H9 (cell line): Measurements from ENCODE around the gene OPN4. TPM values are rescaled to one million over a fixed set of nuclear protein-coding genes. Genes with fewer than 3 reads are reported as not detected.

Experiments used
- DNase-seq: peaks from one replicate; pipeline ENCODE4 v3.0.0-alpha.2; 2017
- H2AFZ ChIP-seq: one replicate; pipeline ENCODE4 v1.6.1; 2013; ENCODE audit warnings: mild to moderate bottlenecking, low read length, control low read depth, moderate library complexity
- H2AK5ac ChIP-seq: 2 replicates; pipeline ENCODE4 v1.6.1; 2013; ENCODE audit warnings: low read length, control low read depth, mixed read lengths; ENCODE audit not compliant: insufficient read length
- H2BK120ac ChIP-seq: one replicate; pipeline ENCODE4 v1.6.1; 2013; ENCODE audit warnings: low read depth, mild to moderate bottlenecking, low read length, control low read depth, inconsistent platforms; ENCODE audit not compliant: poor library complexity, severe bottlenecking
- H2BK12ac ChIP-seq: 2 replicates; pipeline ENCODE4 v1.6.1; 2013; ENCODE audit warnings: low read length, control low read depth, mixed read lengths, low read depth; ENCODE audit not compliant: insufficient read length
- H2BK15ac ChIP-seq: 2 replicates; pipeline ENCODE4 v1.6.1; 2013; ENCODE audit warnings: low read depth, low read length, control low read depth
- H2BK20ac ChIP-seq: one replicate; pipeline ENCODE4 v1.6.1; 2013; ENCODE audit warnings: low read depth, mild to moderate bottlenecking, low read length, control low read depth, inconsistent platforms; ENCODE audit not compliant: poor library complexity, severe bottlenecking
- H2BK5ac ChIP-seq: 2 replicates; pipeline ENCODE4 v1.6.1; 2013; ENCODE audit warnings: low read length, control low read depth, mixed read lengths; ENCODE audit not compliant: insufficient read length
- H3K14ac ChIP-seq: 2 replicates; pipeline ENCODE4 v1.6.1; 2013; ENCODE audit warnings: low read length, control low read depth; ENCODE audit not compliant: insufficient read depth
- H3K18ac ChIP-seq: 2 replicates; pipeline ENCODE4 v1.6.1; 2013; ENCODE audit warnings: low read depth, mild to moderate bottlenecking, mixed read lengths, low read length, control low read depth; ENCODE audit not compliant: insufficient read length
- H3K23ac ChIP-seq: 2 replicates; pipeline ENCODE4 v1.6.1; 2013; ENCODE audit warnings: low read length, control low read depth, mixed read lengths, low read depth; ENCODE audit not compliant: insufficient read length
- H3K23me2 ChIP-seq: 2 replicates; pipeline ENCODE4 v1.6.1; 2013; ENCODE audit warnings: low read depth, mild to moderate bottlenecking, mixed read lengths, low read length, control low read depth; ENCODE audit not compliant: insufficient read length, poor library complexity, severe bottlenecking
- H3K27ac ChIP-seq: 2 replicates; pipeline ENCODE4 v1.5.1; 2013; ENCODE audit warnings: low read length, control low read depth, mixed read lengths, low read depth; ENCODE audit not compliant: insufficient read length
- H3K27me3 ChIP-seq: 2 replicates; pipeline ENCODE4 v1.6.1; 2013; ENCODE audit warnings: low read length, control low read depth, inconsistent platforms; ENCODE audit not compliant: insufficient read depth
- H3K4ac ChIP-seq: 2 replicates; pipeline ENCODE4 v1.6.1; 2013; ENCODE audit warnings: low read depth, mild to moderate bottlenecking, control low read depth, inconsistent platforms, low read length, moderate library complexity
- H3K4me1 ChIP-seq: 2 replicates; pipeline ENCODE4 v1.6.1; 2013; ENCODE audit warnings: low read length, control low read depth, inconsistent platforms; ENCODE audit not compliant: insufficient read depth
- H3K4me2 ChIP-seq: 2 replicates; pipeline ENCODE4 v1.6.1; 2013; ENCODE audit warnings: low read length, control low read depth, mixed read lengths; ENCODE audit not compliant: insufficient read length, insufficient read depth
- H3K56ac ChIP-seq: 2 replicates; pipeline ENCODE4 v1.6.1; 2013; ENCODE audit warnings: low read depth, mild to moderate bottlenecking, mixed read lengths, low read length, control low read depth; ENCODE audit not compliant: insufficient read length
- H3K79me1 ChIP-seq: 2 replicates; pipeline ENCODE4 v1.6.1; 2013; ENCODE audit warnings: low read depth, mild to moderate bottlenecking, moderate library complexity, low read length, control low read depth, inconsistent platforms; ENCODE audit not compliant: insufficient read depth, poor library complexity, severe bottlenecking
- H3K79me2 ChIP-seq: 2 replicates; pipeline ENCODE4 v1.6.1; 2013; ENCODE audit warnings: low read length, control low read depth, inconsistent platforms; ENCODE audit not compliant: insufficient read depth
- H3K9ac ChIP-seq: 2 replicates; pipeline ENCODE4 v1.6.1; 2013; ENCODE audit warnings: low read length, control low read depth, mixed read lengths; ENCODE audit not compliant: insufficient read length; ENCODE audit errors: extremely low read depth
- H3K9me3 ChIP-seq: one replicate; pipeline ENCODE4 v1.6.1; 2013; ENCODE audit warnings: low read depth, low read length, inconsistent platforms; ENCODE audit not compliant: control insufficient read depth
- H3T11ph ChIP-seq: one replicate; pipeline ENCODE4 v1.6.1; 2013; ENCODE audit warnings: mild to moderate bottlenecking, low read length, control low read depth, inconsistent platforms
- H4K20me1 ChIP-seq: one replicate; pipeline ENCODE4 v1.6.1; 2013; ENCODE audit not compliant: control insufficient read depth, insufficient read length, insufficient read depth
- H4K5ac ChIP-seq: 2 replicates; pipeline ENCODE4 v1.6.1; 2013; ENCODE audit warnings: low read depth, mild to moderate bottlenecking, mixed read lengths, low read length, control low read depth; ENCODE audit not compliant: insufficient read length
- H4K8ac ChIP-seq: replicated peaks from 2 replicates; pipeline ENCODE4 v1.6.1; 2013; ENCODE audit warnings: low read length, control low read depth, mixed read lengths, low read depth; ENCODE audit not compliant: insufficient read length
- H4K91ac ChIP-seq: 2 replicates; pipeline ENCODE4 v1.6.1; 2013; ENCODE audit warnings: low read depth, mild to moderate bottlenecking, moderate library complexity, mixed read lengths, low read length, control low read depth; ENCODE audit not compliant: insufficient read length
- H3K27ac Mint-ChIP-seq, 3 experiments: 2 replicates in 2 of 3; 3 replicates in 1 of 3; pipeline ENCODE4 v1.8.0; 2020 to 2021; ENCODE audit warnings: mixed read lengths in 3 of 3, mild to moderate bottlenecking in 1 of 3, moderate library complexity in 1 of 3
- H3K27me3 Mint-ChIP-seq: 2 replicates; pipeline ENCODE4 v1.8.0; 2021; ENCODE audit warnings: low read depth, mild to moderate bottlenecking, moderate library complexity, mixed read lengths
- H3K36me3 Mint-ChIP-seq, 3 experiments: 2 replicates in 2 of 3; 3 replicates in 1 of 3; pipeline ENCODE4 v1.8.0; 2020 to 2021; ENCODE audit warnings: low read depth in 3 of 3, mixed read lengths in 3 of 3; ENCODE audit not compliant: insufficient read depth in 1 of 3
- H3K4me1 Mint-ChIP-seq, 2 experiments: 2 replicates each; pipeline ENCODE4 v1.8.0; 2020; ENCODE audit warnings: mixed read lengths in 2 of 2
- H3K4me3 Mint-ChIP-seq, 2 experiments: 2 replicates in 1 of 2; 3 replicates in 1 of 2; pipeline ENCODE4 v1.8.0; 2020 to 2021; ENCODE audit warnings: mild to moderate bottlenecking in 2 of 2, mixed read lengths in 2 of 2, moderate library complexity in 1 of 2
- H3K9me3 Mint-ChIP-seq, 2 experiments: 2 replicates in 1 of 2; 3 replicates in 1 of 2; pipeline ENCODE4 v1.8.0; 2020; ENCODE audit warnings: mild to moderate bottlenecking in 2 of 2, mixed read lengths in 2 of 2, moderate library complexity in 1 of 2
- WGBS: extraction: QIAGEN DNeasy Blood & Tissue Kit; methylation state at CpG from one replicate; pipeline ENCODE4 v1.1.7; 2013; ENCODE audit warnings: missing lambda C conversion rate, low lambda C conversion rate, mixed read lengths; ENCODE audit not compliant: insufficient read length; ENCODE audit errors: extremely low coverage; 5-methylcytosine and 5-hydroxymethylcytosine counted together
- total RNA-seq: library from RNA; stranded (reverse); gene quantifications from 2 replicates; pipeline ENCODE4 v1.2.1, GENCODE V29; 2021
- TF ChIP-seq, protein P1 (sequence below): fragments of 200-600 bp; sonication (generic); conservative IDR thresholded peaks from 3 replicates; pipeline ENCODE4 v1.8.0; 2021; ENCODE audit warnings: antibody characterized with exemption, mild to moderate bottlenecking

Gene OPN4
- total RNA-seq, 1 experiment from 2014 or later: not detected

DNA sequence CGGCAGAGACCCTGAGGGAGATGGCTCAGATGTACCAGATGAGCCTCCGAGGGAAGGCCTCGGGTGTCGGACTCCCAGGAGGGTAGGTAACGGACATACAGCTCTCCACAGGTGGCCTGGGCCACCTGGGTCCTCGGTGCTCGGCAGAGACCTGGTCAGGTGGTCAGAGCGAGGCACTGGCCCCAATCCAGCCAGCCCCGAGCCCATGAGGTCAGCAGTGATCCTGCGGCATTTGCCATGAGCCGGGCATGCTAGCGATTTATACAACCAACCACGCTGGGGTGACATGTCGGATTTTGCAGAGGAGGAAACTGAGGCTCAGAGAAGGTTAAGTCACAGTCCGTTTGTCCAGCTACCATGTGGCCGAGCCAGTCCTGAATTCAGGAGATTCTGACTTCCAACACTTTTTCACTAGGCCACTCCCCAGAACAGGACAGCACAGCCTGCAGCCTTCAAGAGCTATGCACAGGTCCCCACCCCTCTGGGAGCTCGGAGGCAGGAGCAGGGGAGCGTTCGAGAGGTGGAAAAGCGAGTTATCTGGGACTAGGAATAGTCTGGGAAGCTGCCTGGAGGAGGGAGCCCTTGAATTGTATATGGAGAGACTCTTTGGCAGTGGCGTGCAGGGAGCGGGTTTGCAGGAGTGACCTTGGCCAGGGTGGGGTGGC lies 27.5 kb downstream of the OPN4 start:
- Histone ChIP-seq H3K4ac (no peak overlapping the region), H3K56ac (no peak overlapping the region), H2AFZ (no peak overlapping the region), H3K23ac (no peak overlapping the region), H3K9me3 (no peaks in the 10 kb centered on the region), H3K27ac (no peak overlapping the region), H3K14ac (no peak overlapping the region), H3K79me1 (no peaks in the 10 kb centered on the region), H4K91ac (no peak overlapping the region), H3T11ph (no peak overlapping the region), H3K23me2 (no peaks in the 10 kb centered on the region), H2BK5ac (no peak overlapping the region), H2BK15ac (no peak overlapping the region), H2BK120ac (no peak overlapping the region), H3K4me2 (no peak overlapping the region), H2AK5ac (no peak overlapping the region), H4K5ac (no peak overlapping the region), H3K9ac (no peak overlapping the region), H3K27me3 (no peaks in the 10 kb centered on the region), H2BK12ac (no peak overlapping the region), H3K18ac (no peak overlapping the region), H4K20me1 (no peaks in the 10 kb centered on the region), H3K4me1 (no peaks in the 10 kb centered on the region; the same call in 1 of the 2 replicates), H4K8ac (no peak overlapping the region), H2BK20ac (no peak overlapping the region), H3K79me2 (no peaks in the 10 kb centered on the region)
- TF ChIP-seq, protein P1, sequence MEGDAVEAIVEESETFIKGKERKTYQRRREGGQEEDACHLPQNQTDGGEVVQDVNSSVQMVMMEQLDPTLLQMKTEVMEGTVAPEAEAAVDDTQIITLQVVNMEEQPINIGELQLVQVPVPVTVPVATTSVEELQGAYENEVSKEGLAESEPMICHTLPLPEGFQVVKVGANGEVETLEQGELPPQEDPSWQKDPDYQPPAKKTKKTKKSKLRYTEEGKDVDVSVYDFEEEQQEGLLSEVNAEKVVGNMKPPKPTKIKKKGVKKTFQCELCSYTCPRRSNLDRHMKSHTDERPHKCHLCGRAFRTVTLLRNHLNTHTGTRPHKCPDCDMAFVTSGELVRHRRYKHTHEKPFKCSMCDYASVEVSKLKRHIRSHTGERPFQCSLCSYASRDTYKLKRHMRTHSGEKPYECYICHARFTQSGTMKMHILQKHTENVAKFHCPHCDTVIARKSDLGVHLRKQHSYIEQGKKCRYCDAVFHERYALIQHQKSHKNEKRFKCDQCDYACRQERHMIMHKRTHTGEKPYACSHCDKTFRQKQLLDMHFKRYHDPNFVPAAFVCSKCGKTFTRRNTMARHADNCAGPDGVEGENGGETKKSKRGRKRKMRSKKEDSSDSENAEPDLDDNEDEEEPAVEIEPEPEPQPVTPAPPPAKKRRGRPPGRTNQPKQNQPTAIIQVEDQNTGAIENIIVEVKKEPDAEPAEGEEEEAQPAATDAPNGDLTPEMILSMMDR: no peak
- H3K27ac Mint-ChIP-seq: no peak overlapping the region; a peak in 2 of 7 replicates
- no peaks in the 10 kb centered on the region for H3K9me3 Mint-ChIP-seq
- H3K4me1 Mint-ChIP-seq: peaks cover 21 to 27% of the 10 kb centered on the region in 2 experiments
- no CpG with 5 or more reads among the region's 22 CpGs for WGBS
- H3K4me3 Mint-ChIP-seq: no peak overlapping the region
- no peak for DNase-seq
- H3K27me3 Mint-ChIP-seq: no peaks in the 10 kb centered on the region
- no peaks in the 10 kb centered on the region for H3K36me3 Mint-ChIP-seq
